Measurements from ENCODE around the gene SLC49A3.
"Not testable (repeated sequence)": the region's sequence is repeated elsewhere in the genome, so short reads cannot be mapped to it uniquely, and the experiment has no call there.

The SLC49A3 gene

GRCh38 chr4:675980-676870 is 12.7 kb downstream of the SLC49A3 start:
- Histone ChIP-seq H3K4me1 (ENCODE audit: control insufficient read depth, insufficient read depth, low read length) (peaks cover 4% of the 10 kb centered on the region), H3K4me3 (ENCODE audit: low read depth, low read length) (no peak overlapping the region), H3K9me3 (ENCODE audit: control insufficient read depth, insufficient read depth, low read length) (no peaks in the 10 kb centered on the region), H3K36me3 (ENCODE audit: control insufficient read depth, insufficient read depth, low read length) (peaks cover 26% of the 10 kb centered on the region), H3K9ac (ENCODE audit: low read depth, low read length) (no peak overlapping the region), H3K27me3 (ENCODE audit: control insufficient read depth, insufficient read depth, low read length) (no peaks in the 10 kb centered on the region)

DNA sequence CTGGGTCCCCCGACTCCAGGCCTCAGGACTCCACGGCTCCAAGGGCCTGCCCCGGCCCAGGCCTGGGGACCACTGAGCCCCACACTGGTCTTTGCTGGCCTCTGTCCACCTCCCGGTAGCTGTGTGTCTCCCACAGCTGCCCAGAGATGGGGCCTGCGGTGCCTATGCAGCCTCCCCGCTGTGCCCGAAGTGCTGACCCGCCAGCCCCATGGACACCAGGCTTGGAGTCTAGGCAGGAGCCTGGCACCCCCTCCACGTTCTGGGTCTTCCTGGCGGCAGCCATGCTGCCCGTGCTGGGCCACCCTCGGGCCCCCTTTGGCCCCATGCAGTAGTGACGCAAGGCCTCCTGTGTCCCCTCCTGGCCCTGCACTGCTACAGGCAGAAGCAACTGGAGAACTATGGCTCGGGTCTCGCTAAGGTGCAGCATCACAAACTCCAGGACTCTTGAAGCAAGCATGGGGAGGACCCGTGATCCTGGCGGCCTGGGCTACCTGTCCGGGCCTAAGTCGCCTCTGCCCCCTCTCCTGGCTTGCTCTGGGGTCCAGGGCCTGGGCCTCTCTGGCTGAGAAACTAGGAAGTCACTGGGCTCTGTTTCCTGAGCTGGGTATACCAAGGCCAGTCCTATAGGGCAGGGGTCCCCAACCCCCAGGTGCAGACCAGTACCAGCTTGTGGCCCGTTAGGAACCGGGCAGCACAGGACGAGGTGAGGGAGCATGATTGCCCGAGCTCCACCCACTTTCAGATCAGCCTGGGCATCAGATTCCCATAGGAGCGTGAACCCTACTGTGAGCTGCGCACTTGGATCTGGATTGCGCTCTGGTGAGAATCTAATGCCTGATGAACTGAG is 13.7 kb downstream of the SLC49A3 start:
- Histone ChIP-seq H3K9ac (ENCODE audit: low read depth, low read length) (peak overlapping the region; percentile 88), H3K27me3 (ENCODE audit: control insufficient read depth, insufficient read depth, low read length) (no peaks in the 10 kb centered on the region), H3K4me1 (ENCODE audit: control insufficient read depth, insufficient read depth, low read length) (peaks cover 4% of the 10 kb centered on the region), H3K4me3 (ENCODE audit: low read depth, low read length) (peak overlapping the region; percentile 85), H3K36me3 (ENCODE audit: control insufficient read depth, insufficient read depth, low read length) (peaks cover 26% of the 10 kb centered on the region), H3K9me3 (ENCODE audit: control insufficient read depth, insufficient read depth, low read length) (no peaks in the 10 kb centered on the region)

- Histone ChIP-seq H3K4me1 (ENCODE audit: control insufficient read depth, insufficient read depth, low read length) (peaks cover 4% of the 10 kb centered on the region), H3K4me3 (ENCODE audit: low read depth, low read length) (peak within 1 kb of the TSS; percentile 92), H3K36me3 (ENCODE audit: control insufficient read depth, insufficient read depth, low read length) (peaks cover 26% of the 10 kb centered on the region), H3K9me3 (ENCODE audit: control insufficient read depth, insufficient read depth, low read length) (no peaks in the 10 kb centered on the region), H3K27me3 (ENCODE audit: control insufficient read depth, insufficient read depth, low read length) (no peaks in the 10 kb centered on the region), H3K9ac (ENCODE audit: low read depth, low read length) (peak within 1 kb of the TSS; percentile 95)
Observed at GRCh38 chr4:674172-675035, 14.5 kb downstream of the SLC49A3 start, which contains the start of the genes ATP5ME and MYL5. ATP5ME (minus strand) TSS chr4:674276; CDS start chr4:674247, 29 bp downstream. MYL5 (plus strand) TSS chr4:674542; CDS start chr4:678027, 3,485 bp downstream.

DNA sequence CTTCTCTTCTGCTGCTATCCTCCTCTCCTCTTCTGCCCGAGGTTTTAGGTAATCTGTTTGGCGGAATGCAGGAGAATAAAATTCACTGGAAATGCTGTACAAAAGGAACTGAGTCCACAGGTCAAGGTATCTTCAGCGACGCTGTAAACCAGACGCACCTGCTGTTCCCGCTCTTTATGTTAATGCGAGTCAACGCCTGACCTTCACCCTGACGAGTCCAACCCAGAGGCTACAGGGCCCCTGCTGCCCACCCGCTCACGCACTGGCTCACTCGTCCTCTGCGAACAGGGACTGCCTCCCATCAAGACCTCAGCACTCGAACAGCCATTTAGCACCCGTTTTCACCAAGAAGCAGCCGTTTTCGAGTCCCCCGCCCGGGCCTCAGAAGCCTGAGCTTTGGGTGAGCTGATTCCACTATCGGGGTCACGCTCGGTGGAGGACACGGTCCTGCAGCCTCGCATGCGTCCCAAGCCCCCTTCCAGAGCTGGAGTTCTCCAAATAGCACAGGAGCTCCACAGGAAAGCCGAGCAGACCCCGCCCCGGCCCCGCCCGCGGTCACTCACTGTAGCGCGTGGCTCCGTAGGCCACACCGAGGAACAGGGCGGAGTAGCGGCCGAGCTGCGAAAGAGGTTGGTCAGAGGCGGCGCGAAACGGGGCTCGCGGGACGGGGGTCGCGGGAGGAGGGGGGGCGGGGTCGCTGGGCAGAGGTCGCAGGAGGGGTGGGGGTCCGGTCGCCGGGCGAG is 15.4 kb downstream of the SLC49A3 start:
- H3K4me1 ChIP-seq (ENCODE audit: control insufficient read depth, insufficient read depth, low read length), result peaks cover 4% of the 10 kb centered on the region
- H3K9ac ChIP-seq (ENCODE audit: low read depth, low read length), result peak overlapping the region; percentile 95
- peaks cover 26% of the 10 kb centered on the region for H3K36me3 ChIP-seq (ENCODE audit: control insufficient read depth, insufficient read depth, low read length)
- H3K9me3 ChIP-seq (ENCODE audit: control insufficient read depth, insufficient read depth, low read length), result no peaks in the 10 kb centered on the region
- H3K27me3 ChIP-seq (ENCODE audit: control insufficient read depth, insufficient read depth, low read length), result no peaks in the 10 kb centered on the region
- H3K4me3 ChIP-seq (ENCODE audit: low read depth, low read length), result peak overlapping the region; percentile 92

GRCh38 chr4:671769-672168 is 17.2 kb downstream of the SLC49A3 start:
- Histone ChIP-seq H3K4me1 (ENCODE audit: control insufficient read depth, insufficient read depth, low read length) (peaks cover 4% of the 10 kb centered on the region), H3K27me3 (ENCODE audit: control insufficient read depth, insufficient read depth, low read length) (no peaks in the 10 kb centered on the region), H3K4me3 (ENCODE audit: low read depth, low read length) (no peak overlapping the region), H3K9ac (ENCODE audit: low read depth, low read length) (no peak overlapping the region), H3K36me3 (ENCODE audit: control insufficient read depth, insufficient read depth, low read length) (peaks cover 26% of the 10 kb centered on the region), H3K9me3 (ENCODE audit: control insufficient read depth, insufficient read depth, low read length) (no peaks in the 10 kb centered on the region)

DNA sequence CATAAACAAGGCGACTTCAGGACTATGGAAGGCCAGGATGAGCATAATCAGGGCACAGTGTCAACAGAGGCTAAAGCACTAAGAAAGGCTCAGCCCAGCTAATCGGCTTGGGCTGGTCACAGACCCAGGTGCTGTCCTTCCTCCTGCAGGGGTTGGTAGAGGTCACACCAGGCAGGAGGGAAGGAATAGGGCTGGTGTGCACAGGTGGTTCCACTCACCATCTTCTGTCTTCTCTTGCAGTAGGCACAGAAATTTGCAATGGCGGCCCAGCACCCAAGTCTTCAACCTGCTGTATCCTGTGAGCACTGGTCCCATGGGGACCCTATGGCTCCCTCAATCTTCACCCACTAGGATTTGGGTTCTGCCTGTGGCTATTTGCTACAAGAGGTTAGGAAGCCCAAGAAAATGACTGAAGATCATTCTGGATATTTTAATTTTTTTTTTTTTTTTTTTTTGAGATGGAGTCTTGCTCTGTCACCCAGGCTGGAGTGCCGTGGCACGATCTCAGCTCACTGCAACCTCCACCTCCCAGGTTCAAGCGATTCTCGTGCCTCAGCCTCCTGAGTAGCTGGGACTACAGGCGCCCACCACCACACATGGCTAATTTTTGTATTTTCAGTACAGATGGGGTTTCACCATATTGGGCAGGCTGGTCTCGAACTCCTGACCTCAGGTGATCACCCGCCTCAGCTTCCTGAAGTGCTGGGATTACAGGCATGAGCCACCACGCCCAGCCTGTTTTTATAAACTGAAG is 19.0 kb downstream of the SLC49A3 start:
- H3K36me3 ChIP-seq (ENCODE audit: control insufficient read depth, insufficient read depth, low read length), result peaks cover 20% of the 10 kb centered on the region

DNA sequence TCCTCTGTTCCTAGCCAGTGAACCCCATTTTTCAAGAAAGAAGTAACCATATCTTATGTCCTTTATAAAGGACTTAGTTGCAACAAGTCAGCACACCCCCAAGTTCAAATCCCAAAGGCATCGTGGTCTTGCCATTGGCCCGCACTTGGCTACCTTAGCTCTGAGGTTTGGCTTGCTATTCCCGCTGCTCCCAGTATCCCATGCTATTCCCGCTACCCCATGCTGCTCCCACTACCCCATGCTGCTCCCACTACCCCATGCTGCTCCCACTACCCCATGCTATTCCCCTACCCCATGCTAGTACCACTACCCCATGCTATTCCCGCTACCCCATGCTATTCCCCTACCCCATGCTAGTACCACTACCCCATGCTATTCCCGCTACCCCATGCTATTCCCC is 20.7 kb downstream of the SLC49A3 start:
- peaks cover 16% of the 10 kb centered on the region for H3K36me3 ChIP-seq (ENCODE audit: control insufficient read depth, insufficient read depth, low read length)
- not testable (repeated sequence) for H3K4me3 ChIP-seq (ENCODE audit: low read depth, low read length); H3K9ac ChIP-seq (ENCODE audit: low read depth, low read length); H3K9me3 ChIP-seq (ENCODE audit: control insufficient read depth, insufficient read depth, low read length); H3K4me1 ChIP-seq (ENCODE audit: control insufficient read depth, insufficient read depth, low read length); H3K27me3 ChIP-seq (ENCODE audit: control insufficient read depth, insufficient read depth, low read length)

More for the DNA sequence above, 19.0 kb downstream of the SLC49A3 start:
- not testable (repeated sequence) for H3K27me3 ChIP-seq (ENCODE audit: control insufficient read depth, insufficient read depth, low read length); H3K4me3 ChIP-seq (ENCODE audit: low read depth, low read length); H3K4me1 ChIP-seq (ENCODE audit: control insufficient read depth, insufficient read depth, low read length); H3K9ac ChIP-seq (ENCODE audit: low read depth, low read length); H3K9me3 ChIP-seq (ENCODE audit: control insufficient read depth, insufficient read depth, low read length)

- H3K9me3 ChIP-seq (ENCODE audit: control insufficient read depth, insufficient read depth, low read length), result no peaks in the 10 kb centered on the region
- H3K4me1 ChIP-seq (ENCODE audit: control insufficient read depth, insufficient read depth, low read length), result no peaks in the 10 kb centered on the region
- H3K9ac ChIP-seq (ENCODE audit: low read depth, low read length), result no peak overlapping the region
- no peaks in the 10 kb centered on the region for H3K27me3 ChIP-seq (ENCODE audit: control insufficient read depth, insufficient read depth, low read length)
- H3K36me3 ChIP-seq (ENCODE audit: control insufficient read depth, insufficient read depth, low read length), result peaks cover 11% of the 10 kb centered on the region
- no peak overlapping the region for H3K4me3 ChIP-seq (ENCODE audit: low read depth, low read length)
Observed at GRCh38 chr4:667545-667925, 21.4 kb downstream of the SLC49A3 start.

- H3K4me1 ChIP-seq (ENCODE audit: control insufficient read depth, insufficient read depth, low read length), result no peaks in the 10 kb centered on the region
- H3K27me3 ChIP-seq (ENCODE audit: control insufficient read depth, insufficient read depth, low read length), result no peaks in the 10 kb centered on the region
- H3K4me3 ChIP-seq (ENCODE audit: low read depth, low read length), result no peak overlapping the region
- H3K9ac ChIP-seq (ENCODE audit: low read depth, low read length), result no peak overlapping the region
- no peaks in the 10 kb centered on the region for H3K9me3 ChIP-seq (ENCODE audit: control insufficient read depth, insufficient read depth, low read length)
- peaks cover 6% of the 10 kb centered on the region for H3K36me3 ChIP-seq (ENCODE audit: control insufficient read depth, insufficient read depth, low read length)
Observed at GRCh38 chr4:666822-667544, 22.0 kb downstream of the SLC49A3 start.

DNA sequence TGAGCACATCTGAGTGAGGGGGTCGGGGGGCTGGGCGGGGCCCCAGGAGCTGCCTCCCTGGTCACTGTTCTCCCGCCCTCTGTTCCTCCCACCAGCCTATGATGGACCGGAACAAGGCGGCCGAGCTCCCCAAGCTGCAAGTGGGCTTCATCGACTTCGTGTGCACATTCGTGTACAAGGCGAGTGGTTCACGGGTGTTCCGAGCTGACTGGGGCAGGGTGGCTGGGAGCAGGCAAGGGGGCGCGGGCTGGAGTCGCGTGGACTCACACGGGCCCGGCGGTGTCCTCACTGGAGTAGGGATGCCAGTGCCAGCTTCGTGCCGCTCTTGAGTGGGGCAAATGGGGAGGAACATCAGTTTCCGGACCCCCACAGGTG is 22.5 kb downstream of the SLC49A3 start:
- no peak overlapping the region for H3K4me3 ChIP-seq (ENCODE audit: low read depth, low read length)
- H3K4me1 ChIP-seq (ENCODE audit: control insufficient read depth, insufficient read depth, low read length), result no peaks in the 10 kb centered on the region
- peaks cover 6% of the 10 kb centered on the region for H3K36me3 ChIP-seq (ENCODE audit: control insufficient read depth, insufficient read depth, low read length)
- no peaks in the 10 kb centered on the region for H3K27me3 ChIP-seq (ENCODE audit: control insufficient read depth, insufficient read depth, low read length)
- no peaks in the 10 kb centered on the region for H3K9me3 ChIP-seq (ENCODE audit: control insufficient read depth, insufficient read depth, low read length)
- no peak overlapping the region for H3K9ac ChIP-seq (ENCODE audit: low read depth, low read length)

Data from iPS-15b (cell line).